SK-N-SH (cell line): ENCODE measurements around the gene MLIP. TPM values are rescaled to one million over a fixed set of nuclear protein-coding genes. Genes with fewer than 3 reads are reported as not detected.

Source experiments
- CTCF ChIA-PET: fragments of 300-600, 350-600 bp; formaldehyde crosslinking; extraction: SDS; loops from one replicate; lab custom pipeline; 2021; lab: Yijun Ruan, JAX
- POLR2A ChIA-PET: fragments of 350-600 bp; sonication (Branson Sonifier 250); formaldehyde crosslinking; extraction: SDS; loops from one replicate; lab custom pipeline; 2020; ENCODE audit warnings: antibody characterized with exemption, inconsistent platforms; lab: Yijun Ruan, JAX
- DNase-seq: peaks from one replicate; pipeline ENCODE4 v3.0.0; 2012
- H2AFZ ChIP-seq: fragments of 200-600 bp; sonication (generic); 2 replicates; pipeline ENCODE4 v1.8.1; 2016; ENCODE audit warnings: antibody characterized with exemption, mild to moderate bottlenecking, low read depth
- H3F3A ChIP-seq: fragments of 200-600 bp; sonication (generic); replicated peaks from 2 replicates; pipeline ENCODE3; 2016; ENCODE audit warnings: antibody characterized with exemption, mild to moderate bottlenecking; ENCODE audit not compliant: insufficient read depth
- H3K27ac ChIP-seq, 2 experiments: fragments of 200-500 bp in 1 of 2; fragments of 200-600 bp in 1 of 2; sonication (Bioruptor generic) in 1 of 2; sonication (generic), shearing (Covaris generic) in 1 of 2; 2 replicates each; pipeline versions ENCODE4 v1.5.1 to v1.6.1; 2014 to 2016; ENCODE audit warnings: low read depth in 2 of 2, inconsistent platforms in 1 of 2, low read length in 1 of 2, mild to moderate bottlenecking in 1 of 2, mixed read lengths in 1 of 2
- H3K27me3 ChIP-seq: fragments of 200-600 bp; sonication (generic), shearing (Covaris generic); 2 replicates; pipeline ENCODE4 v1.6.1; 2016; ENCODE audit warnings: mixed run types; ENCODE audit not compliant: insufficient read depth
- H3K36me3 ChIP-seq, 2 experiments: fragments of 200-500 bp in 1 of 2; fragments of 200-600 bp in 1 of 2; sonication (Bioruptor generic) in 1 of 2; sonication (generic) in 1 of 2; replicated peaks in 1 of 2; 2 replicates each; pipeline versions ENCODE3 to v1.5.1; 2014 to 2016; ENCODE audit warnings: low read length in 1 of 2, mild to moderate bottlenecking in 1 of 2; ENCODE audit not compliant: insufficient read depth in 2 of 2, control insufficient read depth in 1 of 2
- H3K4me1 ChIP-seq, 2 experiments: fragments of 200-500 bp in 1 of 2; fragments of 200-600 bp in 1 of 2; sonication (Bioruptor generic) in 1 of 2; sonication (generic), shearing (Covaris generic) in 1 of 2; 2 replicates each; pipeline versions ENCODE4 v1.5.1 to v1.6.1; 2014 to 2016; ENCODE audit warnings: low read depth in 1 of 2, low read length in 1 of 2, mixed run types in 1 of 2; ENCODE audit not compliant: insufficient read depth in 2 of 2, control insufficient read depth in 1 of 2
- H3K4me2 ChIP-seq: fragments of 200-600 bp; sonication (generic), shearing (Covaris generic); 2 replicates; pipeline ENCODE4 v1.6.1; 2017; ENCODE audit warnings: mixed run types
- H3K4me3 ChIP-seq, 2 experiments: fragments of 200-500 bp in 1 of 2; fragments of 200-600 bp in 1 of 2; sonication (Bioruptor generic) in 1 of 2; sonication (generic), shearing (Covaris generic) in 1 of 2; 2 replicates each; pipeline versions ENCODE4 v1.5.1 to v1.8.1; 2014 to 2016; ENCODE audit warnings: low read depth in 2 of 2, inconsistent platforms in 1 of 2, low read length in 1 of 2, mild to moderate bottlenecking in 1 of 2, mixed read lengths in 1 of 2, moderate library complexity in 1 of 2
- H3K79me2 ChIP-seq: fragments of 200-600 bp; sonication (generic); 2 replicates; pipeline ENCODE4 v1.8.1; 2017; ENCODE audit warnings: mild to moderate bottlenecking; ENCODE audit not compliant: insufficient read depth
- H3K9ac ChIP-seq: fragments of 200-600 bp; sonication (generic); 2 replicates; pipeline ENCODE4 v1.6.1; 2017; ENCODE audit warnings: mixed run types
- H3K9me2 ChIP-seq: fragments of 200-600 bp; sonication (generic); 2 replicates; pipeline ENCODE4 v1.6.1; 2017; ENCODE audit warnings: mixed run types
- H3K9me3 ChIP-seq: fragments of 200-600 bp; sonication (generic); 2 replicates; pipeline ENCODE4 v1.6.1; 2017; ENCODE audit warnings: mixed run types, mild to moderate bottlenecking, moderate library complexity
- H4K20me1 ChIP-seq: fragments of 200-600 bp; sonication (generic); 2 replicates; pipeline ENCODE4 v1.6.1; 2017; ENCODE audit warnings: mild to moderate bottlenecking, mixed run types; ENCODE audit not compliant: insufficient read depth
- CHD2 ChIP-seq: fragments of 150-350 bp; IDR thresholded peaks from 2 replicates; pipeline ENCODE4 v1.6.1; 2018; ENCODE audit warnings: low read length; ENCODE audit not compliant: partially characterized antibody
- ELF1 ChIP-seq: IDR thresholded peaks from 2 replicates; pipeline ENCODE4 v1.4.0; 2012
- FOSL2 ChIP-seq: IDR thresholded peaks from 2 replicates; pipeline ENCODE4 v1.4.0; 2012; ENCODE audit warnings: low read depth, mild to moderate bottlenecking, moderate library complexity, borderline replicate concordance
- IRF3 ChIP-seq: fragments of 150-350 bp; IDR thresholded peaks from 2 replicates; pipeline ENCODE4 v1.6.1; 2016; ENCODE audit warnings: mild to moderate bottlenecking, low read depth, low read length
- MXI1 ChIP-seq: IDR thresholded peaks from 2 replicates; pipeline ENCODE4 v1.6.1; 2012; ENCODE audit warnings: mild to moderate bottlenecking, low read depth, low read length, improper control_type of control experiment
- PBX3 ChIP-seq: IDR thresholded peaks from 2 replicates; pipeline ENCODE4; 2012
- POLR2AphosphoS5 ChIP-seq: IDR thresholded peaks from 2 replicates; pipeline ENCODE4 v1.6.1; 2012; ENCODE audit warnings: low read depth, low read length
- RCOR1 ChIP-seq: fragments of 150-350 bp; IDR thresholded peaks from 2 replicates; pipeline ENCODE4 v1.6.1; 2017; ENCODE audit warnings: antibody characterized with exemption, low read length
- REST ChIP-seq: IDR thresholded peaks from 2 replicates; pipeline ENCODE4 v1.6.1; 2012; ENCODE audit warnings: mild to moderate bottlenecking, low read depth, low read length, moderate library complexity
- TCF12 ChIP-seq: IDR thresholded peaks from 2 replicates; pipeline ENCODE4 v1.4.0; 2012
- TEAD4 ChIP-seq: IDR thresholded peaks from 2 replicates; pipeline ENCODE4 v1.4.0; 2012; ENCODE audit warnings: mild to moderate bottlenecking, borderline replicate concordance; ENCODE audit not compliant: insufficient read depth
- YY1 ChIP-seq: IDR thresholded peaks from 2 replicates; pipeline ENCODE4 v1.4.0; 2012; ENCODE audit warnings: low read depth, mild to moderate bottlenecking
- polyA plus RNA-seq, 3 experiments: library from polyadenylated mRNA; depleted of rRNA; stranded (reverse); fragments of >200 nt; gene quantifications; 2 replicates each; pipeline ENCODE4 v1.2.3, GENCODE V29; 2012

The MLIP gene
- polyA plus RNA-seq, 1 of the 3 experiments (the other 2 are of a cell fraction) = not detected

- no peak for TF ChIP-seq PBX3
Observed at GRCh38 chr6:54273214-54273820, 162.1 kb downstream of the MLIP start (continued).

- H3K79me2 ChIP-seq = 0 out of 2 replicates have a peak, but pooled peaks cover 3% of the 10 kb centered on the region
- no peaks in the 10 kb centered on the region for H3K27me3 ChIP-seq
- H3K9ac ChIP-seq = no peak overlapping the region
- H4K20me1 ChIP-seq = no peaks in the 10 kb centered on the region
- peaks cover 0 to 5% of the 10 kb centered on the region in 2 experiments for H3K36me3 ChIP-seq
- DNase-seq = no peak
- ChIA-PET CTCF (interaction anchor here (0.9 kb wide), 1 partner anchor 29 kb away, joined by 3 read pairs; no protein-coding TSS in a partner anchor), POLR2A (no interaction called here)
- H3K4me1 ChIP-seq = no peaks in the 10 kb centered on the region
- peaks cover 6% of the 10 kb centered on the region for H3K9me3 ChIP-seq
- H3K9me2 ChIP-seq = no peaks in the 10 kb centered on the region
- no peak overlapping the region for H3K4me2 ChIP-seq
- H3F3A ChIP-seq = peaks cover 8% of the 10 kb centered on the region
- H3K27ac ChIP-seq = no peak overlapping the region
- H2AFZ ChIP-seq = no peak overlapping the region
- TF ChIP-seq TCF12 = no peak
- TF ChIP-seq TEAD4 = no peak
- no peak for TF ChIP-seq RCOR1
- no peak for TF ChIP-seq YY1
- no peak for TF ChIP-seq POLR2AphosphoS5
- no peak for TF ChIP-seq CHD2
- no peak for TF ChIP-seq IRF3
- TF ChIP-seq REST = no peak
- no peak for TF ChIP-seq ELF1
- no peak for TF ChIP-seq MXI1
- TF ChIP-seq FOSL2 = no peak
- TF ChIP-seq, all 33 proteins: peak for 0
- no peak overlapping the region for H3K4me3 ChIP-seq
Observed at GRCh38 chr6:54274383-54274782, 163.1 kb downstream of the MLIP start.
